Measurements from ENCODE around the gene EXOC6B. TPM values are rescaled to one million over a fixed set of nuclear protein-coding genes. Genes with fewer than 3 reads are reported as not detected.

The EXOC6B gene
- total RNA-seq, 1 donor from 2014 or later: 32.2 TPM

DNA sequence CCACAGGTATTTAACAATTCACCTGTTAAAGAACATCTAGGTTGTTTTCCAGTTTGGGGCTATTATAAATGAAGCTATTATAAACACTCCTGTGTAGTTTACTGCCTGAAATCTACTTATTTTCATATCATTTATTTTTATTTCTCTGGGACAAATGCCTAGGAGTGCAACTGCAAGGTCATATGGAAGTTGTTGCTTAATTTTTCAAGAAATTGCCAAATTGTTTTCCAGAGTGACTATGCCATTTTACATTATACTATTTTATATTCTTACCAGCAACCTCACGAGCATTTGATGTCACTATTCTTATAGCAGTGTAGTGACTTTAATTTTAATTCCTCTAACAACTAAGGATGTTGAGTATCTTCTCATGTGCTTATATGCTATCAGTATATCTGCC is 298.4 kb downstream of the EXOC6B start:
- no peak overlapping the region for H3K27ac Mint-ChIP-seq (ENCODE audit: unreplicated experiment)
- no peak for DNase-seq (ENCODE audit: low spot score)
- no peaks in the 10 kb centered on the region for H3K27me3 Mint-ChIP-seq (ENCODE audit: low read depth)

DNA sequence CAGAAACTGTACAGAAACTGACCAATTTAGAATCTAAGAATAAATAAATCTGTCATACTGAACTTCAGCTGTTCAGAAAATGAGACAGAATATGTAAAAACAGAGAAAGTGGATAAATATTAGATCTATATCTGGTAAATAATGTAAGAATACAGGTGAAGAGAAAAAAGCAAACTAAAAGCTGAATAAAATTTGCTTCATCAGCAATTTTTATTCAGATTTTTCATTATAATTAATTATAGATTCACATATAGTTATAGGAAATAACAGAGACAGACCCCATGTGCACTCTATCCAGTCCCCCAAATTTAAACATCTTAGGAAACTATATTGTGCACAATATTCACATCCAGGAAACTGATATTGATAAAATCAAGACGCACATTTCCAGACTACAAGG is 299.2 kb downstream of the EXOC6B start:
- no peaks in the 10 kb centered on the region for H3K27me3 Mint-ChIP-seq (ENCODE audit: low read depth)
- H3K4me3 Mint-ChIP-seq (ENCODE audit: unreplicated experiment): no peak overlapping the region

More for the DNA sequence above, 298.4 kb downstream of the EXOC6B start:
- H3K36me3 Mint-ChIP-seq (ENCODE audit: low read depth): no peaks in the 10 kb centered on the region
- TF ChIP-seq, protein P1, sequence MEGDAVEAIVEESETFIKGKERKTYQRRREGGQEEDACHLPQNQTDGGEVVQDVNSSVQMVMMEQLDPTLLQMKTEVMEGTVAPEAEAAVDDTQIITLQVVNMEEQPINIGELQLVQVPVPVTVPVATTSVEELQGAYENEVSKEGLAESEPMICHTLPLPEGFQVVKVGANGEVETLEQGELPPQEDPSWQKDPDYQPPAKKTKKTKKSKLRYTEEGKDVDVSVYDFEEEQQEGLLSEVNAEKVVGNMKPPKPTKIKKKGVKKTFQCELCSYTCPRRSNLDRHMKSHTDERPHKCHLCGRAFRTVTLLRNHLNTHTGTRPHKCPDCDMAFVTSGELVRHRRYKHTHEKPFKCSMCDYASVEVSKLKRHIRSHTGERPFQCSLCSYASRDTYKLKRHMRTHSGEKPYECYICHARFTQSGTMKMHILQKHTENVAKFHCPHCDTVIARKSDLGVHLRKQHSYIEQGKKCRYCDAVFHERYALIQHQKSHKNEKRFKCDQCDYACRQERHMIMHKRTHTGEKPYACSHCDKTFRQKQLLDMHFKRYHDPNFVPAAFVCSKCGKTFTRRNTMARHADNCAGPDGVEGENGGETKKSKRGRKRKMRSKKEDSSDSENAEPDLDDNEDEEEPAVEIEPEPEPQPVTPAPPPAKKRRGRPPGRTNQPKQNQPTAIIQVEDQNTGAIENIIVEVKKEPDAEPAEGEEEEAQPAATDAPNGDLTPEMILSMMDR (IDR thresholded peaks at IDR 0.05): no peak
- H3K4me3 Mint-ChIP-seq (ENCODE audit: unreplicated experiment): no peak overlapping the region
- H3K9me3 Mint-ChIP-seq (ENCODE audit: low read depth): no peaks in the 10 kb centered on the region
- peaks cover 12% of the 10 kb centered on the region for H3K4me1 Mint-ChIP-seq (ENCODE audit: low read depth)

DNA sequence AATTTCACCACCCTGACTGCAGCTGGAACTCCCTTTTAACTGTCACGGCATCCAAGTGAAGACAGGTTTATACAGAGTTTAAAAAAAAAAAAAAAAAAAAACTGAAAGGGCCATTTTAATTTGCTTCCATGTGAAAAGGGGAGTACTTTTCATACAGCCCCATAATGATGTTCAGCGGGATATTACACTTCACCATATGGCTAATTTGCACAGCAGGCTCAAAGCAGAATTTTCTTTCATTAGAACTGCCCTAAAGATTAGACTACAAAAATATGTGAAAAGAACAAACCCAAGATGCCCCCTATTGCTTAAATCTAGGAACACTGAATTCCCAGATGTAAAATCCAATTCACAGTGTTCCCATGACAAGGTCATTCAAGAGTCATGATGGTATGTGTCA is 301.8 kb downstream of the EXOC6B start:
- DNase-seq (ENCODE audit: low spot score): no peak
- no peak overlapping the region for H3K27ac Mint-ChIP-seq (ENCODE audit: unreplicated experiment)
- no peak overlapping the region for H3K4me3 Mint-ChIP-seq (ENCODE audit: unreplicated experiment)
- TF ChIP-seq, protein P1 (IDR thresholded peaks at IDR 0.05): peak; percentile 29
- no peaks in the 10 kb centered on the region for H3K27me3 Mint-ChIP-seq (ENCODE audit: low read depth)
- H3K4me1 Mint-ChIP-seq (ENCODE audit: low read depth): peaks cover 15% of the 10 kb centered on the region
- no peaks in the 10 kb centered on the region for H3K9me3 Mint-ChIP-seq (ENCODE audit: low read depth)
- no peaks in the 10 kb centered on the region for H3K36me3 Mint-ChIP-seq (ENCODE audit: low read depth)

More for the DNA sequence above, 299.2 kb downstream of the EXOC6B start:
- no peak overlapping the region for H3K27ac Mint-ChIP-seq (ENCODE audit: unreplicated experiment)
- H3K4me1 Mint-ChIP-seq (ENCODE audit: low read depth): peaks cover 12% of the 10 kb centered on the region
- no peaks in the 10 kb centered on the region for H3K36me3 Mint-ChIP-seq (ENCODE audit: low read depth)
- H3K9me3 Mint-ChIP-seq (ENCODE audit: low read depth): no peaks in the 10 kb centered on the region
- DNase-seq (ENCODE audit: low spot score): no peak
- TF ChIP-seq, protein P1 (IDR thresholded peaks at IDR 0.05): no peak

DNA sequence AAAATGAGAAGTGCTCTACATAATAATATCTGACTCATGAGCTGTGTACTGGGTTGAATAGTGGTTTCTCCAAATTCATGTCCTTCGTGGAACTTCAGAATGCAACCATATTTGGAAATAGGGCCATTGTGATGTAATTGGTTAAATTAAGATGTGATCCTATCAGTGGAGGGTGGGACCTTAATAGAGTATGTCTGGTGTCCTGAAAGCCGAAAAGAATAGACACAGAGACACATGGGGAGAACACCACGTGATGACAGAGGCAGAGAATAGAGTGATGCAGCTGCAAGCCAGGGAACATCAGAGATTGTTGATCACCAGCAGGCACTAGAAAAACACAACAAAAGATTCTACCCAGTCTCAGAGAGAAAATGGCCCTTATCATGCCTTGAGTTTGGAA is 310.1 kb downstream of the EXOC6B start:
- Mint-ChIP-seq H3K27ac (ENCODE audit: unreplicated experiment) (no peak overlapping the region), H3K9me3 (ENCODE audit: low read depth) (no peaks in the 10 kb centered on the region), H3K4me1 (ENCODE audit: low read depth) (peaks cover 18% of the 10 kb centered on the region), H3K4me3 (ENCODE audit: unreplicated experiment) (no peak overlapping the region), H3K27me3 (ENCODE audit: low read depth) (no peaks in the 10 kb centered on the region), H3K36me3 (ENCODE audit: low read depth) (no peaks in the 10 kb centered on the region)
- TF ChIP-seq, protein P1 (IDR thresholded peaks at IDR 0.05): no peak
- DNase-seq (ENCODE audit: low spot score): no peak

DNA sequence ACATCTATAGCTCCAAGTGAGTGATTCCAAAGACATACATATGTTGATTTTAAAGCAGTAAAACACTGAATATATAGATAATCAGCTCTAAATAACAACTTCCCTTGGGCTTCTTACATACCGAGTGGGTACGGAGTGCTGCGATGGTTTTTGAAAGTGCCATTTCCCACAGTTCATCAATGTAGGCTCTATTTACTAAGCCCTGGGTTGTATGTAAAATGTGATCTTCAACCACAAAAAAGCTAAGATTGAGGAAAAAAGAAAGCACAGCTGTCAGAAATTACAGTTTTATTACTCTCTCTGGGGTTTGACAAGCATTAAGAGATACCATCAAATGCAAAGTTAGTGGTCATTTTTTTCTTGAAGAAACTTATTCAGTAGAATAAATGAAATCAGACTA is 312.8 kb downstream of the EXOC6B start:
- Mint-ChIP-seq H3K36me3 (ENCODE audit: low read depth) (no peaks in the 10 kb centered on the region), H3K4me3 (ENCODE audit: unreplicated experiment) (no peak overlapping the region), H3K4me1 (ENCODE audit: low read depth) (peaks cover 10% of the 10 kb centered on the region), H3K27ac (ENCODE audit: unreplicated experiment) (no peak overlapping the region), H3K9me3 (ENCODE audit: low read depth) (no peaks in the 10 kb centered on the region), H3K27me3 (ENCODE audit: low read depth) (no peaks in the 10 kb centered on the region)
- TF ChIP-seq, protein P1 (IDR thresholded peaks at IDR 0.05): no peak
- no peak for DNase-seq (ENCODE audit: low spot score)

Data from chondrocyte (in vitro differentiated cells).